NOMO-1 (cell line): ENCODE data around the gene SHROOM1.
A peak's percentile ranks its signal among the peaks of the same experiment; 100 is the strongest.
"Not testable (repeated sequence)": the region's sequence is repeated elsewhere in the genome, so short reads cannot be mapped to it uniquely, and the experiment has no call there.

Experiments used
- DNase-seq, 2 experiments: peaks; one replicate each; lab custom pipeline; 2025; ENCODE audit not compliant: unreplicated experiment in 2 of 2; lab: John Stamatoyannopoulos, UW

Gene SHROOM1, protein sequence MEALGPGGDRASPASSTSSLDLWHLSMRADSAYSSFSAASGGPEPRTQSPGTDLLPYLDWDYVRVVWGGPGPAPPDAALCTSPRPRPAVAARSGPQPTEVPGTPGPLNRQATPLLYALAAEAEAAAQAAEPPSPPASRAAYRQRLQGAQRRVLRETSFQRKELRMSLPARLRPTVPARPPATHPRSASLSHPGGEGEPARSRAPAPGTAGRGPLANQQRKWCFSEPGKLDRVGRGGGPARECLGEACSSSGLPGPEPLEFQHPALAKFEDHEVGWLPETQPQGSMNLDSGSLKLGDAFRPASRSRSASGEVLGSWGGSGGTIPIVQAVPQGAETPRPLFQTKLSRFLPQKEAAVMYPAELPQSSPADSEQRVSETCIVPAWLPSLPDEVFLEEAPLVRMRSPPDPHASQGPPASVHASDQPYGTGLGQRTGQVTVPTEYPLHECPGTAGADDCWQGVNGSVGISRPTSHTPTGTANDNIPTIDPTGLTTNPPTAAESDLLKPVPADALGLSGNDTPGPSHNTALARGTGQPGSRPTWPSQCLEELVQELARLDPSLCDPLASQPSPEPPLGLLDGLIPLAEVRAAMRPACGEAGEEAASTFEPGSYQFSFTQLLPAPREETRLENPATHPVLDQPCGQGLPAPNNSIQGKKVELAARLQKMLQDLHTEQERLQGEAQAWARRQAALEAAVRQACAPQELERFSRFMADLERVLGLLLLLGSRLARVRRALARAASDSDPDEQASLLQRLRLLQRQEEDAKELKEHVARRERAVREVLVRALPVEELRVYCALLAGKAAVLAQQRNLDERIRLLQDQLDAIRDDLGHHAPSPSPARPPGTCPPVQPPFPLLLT

DNA sequence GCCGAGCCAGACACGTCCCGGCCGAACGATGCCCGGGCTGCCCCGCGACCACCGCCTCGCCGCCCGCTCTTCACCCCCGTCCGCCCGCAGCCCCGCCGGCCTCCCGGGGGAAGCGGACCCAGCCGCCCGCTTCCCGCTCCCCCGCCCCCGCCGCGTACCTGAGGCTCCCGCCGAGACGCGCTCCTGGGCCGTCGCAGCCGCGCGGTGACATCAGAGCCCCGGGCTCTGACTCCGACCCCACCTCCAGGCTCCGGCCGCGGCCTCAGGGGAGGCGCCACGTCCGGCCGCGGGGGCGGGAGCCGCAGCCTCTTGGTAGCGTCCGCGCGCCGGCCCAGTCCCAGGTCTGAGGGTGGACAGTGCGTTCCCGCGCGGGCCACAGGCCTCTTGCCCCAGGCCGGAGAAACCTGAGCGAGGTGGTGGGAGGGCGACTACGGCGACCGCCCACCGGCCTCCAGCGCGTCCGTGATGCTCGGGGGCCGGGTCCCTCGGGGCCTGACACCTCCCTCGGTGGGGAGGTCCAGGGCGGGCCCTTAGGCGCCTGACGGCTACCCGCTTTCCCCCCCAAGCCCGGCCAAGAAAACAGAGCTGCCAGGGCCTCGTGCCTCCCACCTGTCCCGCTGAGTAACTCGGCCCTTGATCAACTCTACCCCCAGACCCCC, at the start of gene SHROOM1:
Gene SHROOM1 (minus strand): TSS at position 212 of the 659 bp plus-strand sequence. CDS start 4,507 bp downstream, outside the sequence.
- peak; percentile 23 to 38 for DNase-seq

GRCh38 chr5:132877938-132878337, 47.5 kb upstream of the SHROOM1 start:
- no peak for DNase-seq

DNA sequence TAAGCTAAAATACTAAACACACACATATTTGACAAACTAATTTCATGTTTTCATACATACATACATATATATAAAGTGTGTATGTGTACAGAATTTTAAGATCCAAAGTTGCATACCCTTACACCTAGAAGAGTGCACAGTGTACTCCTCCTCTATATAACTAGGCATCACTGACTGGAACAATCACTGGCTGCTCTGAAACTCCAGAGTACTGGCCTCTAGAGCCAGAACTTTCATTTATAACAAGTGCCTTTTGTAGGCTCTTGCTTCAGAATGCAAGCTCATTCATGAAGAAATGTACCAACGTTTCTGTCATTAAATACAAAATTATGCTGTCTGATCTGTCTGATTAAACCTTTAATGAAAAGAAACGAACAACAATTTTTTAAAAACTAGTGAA, 47.0 kb upstream of the SHROOM1 start:
- no peak for DNase-seq

DNA sequence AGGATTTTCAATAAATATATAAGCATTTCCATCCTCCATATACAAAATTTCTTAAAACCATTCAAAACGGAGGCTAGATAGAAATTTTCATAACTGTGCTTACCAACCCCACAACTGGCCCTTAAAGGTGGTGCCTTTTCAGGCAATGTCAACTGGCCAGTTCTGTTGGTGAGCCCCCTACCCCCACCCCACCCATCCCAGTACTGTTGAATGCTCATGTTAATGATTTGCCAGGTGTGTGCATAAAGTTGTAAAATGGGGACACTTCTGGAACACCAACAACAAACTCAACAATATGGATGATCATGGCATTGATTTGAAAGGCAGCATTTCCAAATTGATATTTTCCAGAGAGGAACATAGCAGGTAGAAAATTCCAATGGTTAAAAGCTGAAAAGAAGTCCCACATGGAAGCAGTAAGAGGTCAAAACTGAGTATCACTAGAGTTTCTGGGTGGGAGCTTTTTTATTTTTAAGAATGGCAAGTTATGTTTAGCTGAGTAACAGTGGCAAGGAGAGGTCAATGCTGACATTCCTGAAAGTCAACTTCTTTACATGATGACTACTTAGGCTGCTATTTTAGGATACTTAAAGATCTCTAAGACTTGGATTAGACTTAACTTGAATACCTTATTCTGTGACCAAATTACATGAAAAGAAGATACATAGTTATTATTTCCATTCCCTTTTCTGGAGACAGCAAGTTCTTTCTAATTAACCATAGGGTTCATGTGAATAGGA, 45.7 kb upstream of the SHROOM1 start:
- no peak for DNase-seq

- DNase-seq = no peak
Observed at GRCh38 chr5:132873930-132874271, 43.5 kb upstream of the SHROOM1 start.

DNA sequence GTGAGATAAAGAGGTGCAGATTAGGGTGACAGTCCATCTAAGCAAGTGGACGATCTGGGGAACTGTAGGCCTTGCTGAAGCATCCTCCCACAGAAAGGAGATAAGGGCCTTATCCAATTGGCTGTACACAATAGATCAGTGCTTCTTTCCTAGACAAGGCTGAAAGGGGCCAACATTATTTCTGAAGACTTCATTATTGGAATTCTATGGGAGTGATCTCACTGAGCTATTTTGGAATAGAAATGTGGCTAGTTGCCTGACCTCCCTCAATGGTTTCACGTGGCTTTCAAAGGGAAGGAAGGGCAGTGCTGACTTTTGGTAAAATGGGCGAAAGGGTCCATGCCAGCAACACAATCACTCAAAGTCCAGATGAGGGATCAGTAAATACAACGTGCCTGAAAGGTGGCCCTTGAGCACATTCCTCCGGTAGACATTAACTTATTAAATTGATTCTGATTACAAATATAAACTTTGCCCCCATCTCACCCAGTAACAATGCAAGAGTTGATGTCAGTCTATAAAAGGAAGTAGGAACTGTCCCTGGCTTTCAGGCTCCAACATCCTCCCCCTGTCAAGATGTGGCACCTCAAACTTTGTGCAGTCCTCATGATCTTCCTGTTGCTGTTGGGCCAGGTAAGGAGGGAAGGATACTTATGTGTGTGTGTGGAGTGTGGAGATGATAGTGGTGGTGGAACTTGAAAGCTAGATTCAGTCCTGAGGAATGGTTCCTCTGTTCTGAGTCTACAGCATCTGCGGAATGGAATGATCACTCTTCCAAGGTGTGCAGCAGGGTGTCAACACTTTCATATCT, 42.9 kb upstream of the SHROOM1 start, which contains the start of gene LEAP2:
Gene LEAP2 (plus strand): TSS at position 550 of the 811 bp plus-strand sequence. CDS start 27 bp downstream, at position 577.
- no peak for DNase-seq

DNA sequence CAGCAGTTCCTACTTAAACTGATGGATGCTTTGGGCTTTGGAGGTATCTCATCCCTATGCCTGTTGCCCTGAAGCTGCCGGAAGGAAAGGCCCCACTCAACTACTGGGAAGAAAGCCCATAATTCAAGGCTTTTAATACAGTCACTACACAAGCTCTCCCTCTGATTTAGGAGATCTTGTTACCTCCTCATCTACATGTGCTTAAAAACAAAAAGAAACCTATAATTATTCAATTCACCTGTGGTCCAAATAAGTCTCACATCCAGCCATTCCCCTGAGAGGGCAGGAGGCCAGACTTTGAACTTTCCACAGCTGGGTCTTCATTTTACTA, 42.3 kb upstream of the SHROOM1 start:
- DNase-seq = no peak

DNA sequence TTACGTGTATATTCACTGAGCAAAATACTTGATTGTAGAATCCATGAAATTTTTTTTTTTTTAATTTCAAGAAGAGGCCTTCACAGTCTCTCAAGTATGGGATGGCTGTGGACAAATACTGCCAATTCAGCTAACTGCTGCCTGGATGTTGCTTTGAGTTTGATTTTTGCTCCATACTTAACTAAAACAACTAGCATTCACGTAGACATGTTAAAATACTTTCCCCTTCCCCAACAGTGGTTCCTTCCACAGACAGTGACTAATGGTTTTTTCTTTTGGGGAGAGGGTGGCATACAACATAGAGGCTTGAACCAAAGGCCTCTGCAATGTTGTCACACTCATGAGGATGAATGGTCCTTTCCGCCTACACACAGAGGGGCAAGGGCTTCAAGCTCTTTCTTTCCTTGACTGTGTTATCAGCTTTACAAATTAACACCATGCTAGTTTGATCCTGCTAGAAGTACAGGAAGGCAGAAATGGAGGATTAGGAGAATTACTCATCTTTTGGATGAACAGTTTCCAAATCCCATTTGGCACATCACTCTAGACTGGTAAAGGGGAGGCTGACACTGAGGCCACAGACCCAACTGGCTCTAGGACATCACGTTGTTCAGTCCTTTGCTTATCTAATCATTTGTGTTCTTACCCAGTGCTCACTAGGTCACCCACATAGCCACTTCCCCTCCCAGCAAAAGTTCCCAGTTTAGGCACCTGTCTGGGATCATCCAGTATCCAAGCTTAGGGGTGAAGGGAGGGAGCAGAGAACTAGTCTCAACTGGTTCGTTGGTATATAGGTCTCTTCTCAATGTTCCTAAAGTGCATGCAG, 41.2 kb upstream of the SHROOM1 start:
- DNase-seq = no peak

DNA sequence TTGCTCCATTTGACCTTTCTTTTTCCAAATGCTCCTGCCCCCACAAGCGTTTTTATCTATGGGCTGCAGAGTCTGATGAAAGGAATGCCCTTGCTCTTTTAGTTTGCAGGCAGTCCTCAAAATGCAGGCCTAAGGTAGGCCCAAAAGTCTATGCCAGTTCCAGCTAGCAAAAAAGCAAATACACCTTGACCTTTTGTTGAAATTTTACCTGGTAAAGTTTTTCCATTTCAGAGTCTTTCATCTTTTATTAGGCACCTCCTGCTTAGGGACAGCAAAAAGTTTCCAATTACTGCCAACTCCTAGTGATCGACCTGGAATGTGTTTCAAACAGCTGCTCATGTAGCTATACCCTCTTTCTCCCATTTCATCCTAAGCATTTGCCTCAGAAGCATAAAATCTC, 40.4 kb upstream of the SHROOM1 start:
- DNase-seq = no peak

GRCh38 chr5:132868754-132869153, 38.3 kb upstream of the SHROOM1 start:
- no peak for DNase-seq

DNA sequence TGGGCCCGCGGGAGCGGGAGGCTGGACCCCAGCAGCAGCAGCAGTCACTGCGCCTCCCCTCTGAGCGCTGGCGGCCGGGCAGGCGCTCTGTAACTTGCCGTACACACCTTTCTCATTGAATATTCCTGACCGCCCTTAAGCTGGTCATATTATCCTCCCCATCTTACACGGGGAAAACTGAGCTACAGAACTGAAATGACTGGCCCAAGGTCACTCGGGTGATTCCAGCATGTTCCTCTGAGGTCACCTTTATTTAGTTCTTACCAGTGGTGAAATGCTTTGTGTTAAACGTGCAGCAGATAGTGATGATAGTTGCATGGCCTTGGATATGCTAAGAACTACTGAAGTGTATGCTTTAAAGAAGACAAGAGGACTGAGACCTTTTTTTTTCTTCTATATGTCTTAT, 36.6 kb upstream of the SHROOM1 start:
- no peak for DNase-seq

DNA sequence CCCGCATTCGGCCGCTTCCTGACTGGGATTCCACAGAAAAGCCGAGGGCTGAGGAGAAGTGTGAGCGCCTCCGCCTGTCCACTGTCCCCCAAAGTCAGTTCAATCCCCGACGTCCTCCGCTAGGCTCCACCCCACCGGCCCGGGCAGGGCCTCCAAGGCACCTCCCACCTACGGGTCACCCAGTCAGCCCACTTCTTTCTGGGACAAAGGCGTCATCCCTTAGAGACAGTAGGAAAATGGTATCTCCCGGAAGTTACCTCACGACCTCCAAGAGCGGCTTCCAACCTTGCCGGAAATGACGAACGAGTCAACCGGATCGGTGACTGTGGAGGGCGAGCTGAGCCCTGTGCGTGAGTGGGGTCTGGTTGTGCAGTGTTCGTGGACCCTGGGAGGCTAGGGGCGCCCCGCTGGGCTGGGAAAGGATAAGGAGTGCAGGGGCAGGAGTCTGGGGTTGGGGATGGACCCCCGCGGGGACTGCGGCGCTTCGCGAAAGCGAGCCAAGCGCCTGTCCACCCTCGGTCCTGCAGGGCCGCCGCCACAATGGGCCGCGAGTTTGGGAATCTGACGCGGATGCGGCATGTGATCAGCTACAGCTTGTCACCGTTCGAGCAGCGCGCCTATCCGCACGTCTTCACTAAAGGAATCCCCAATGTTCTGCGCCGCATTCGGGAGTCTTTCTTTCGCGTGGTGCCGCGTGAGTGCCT, 36.0 kb upstream of the SHROOM1 start, which contains the start of the genes GDF9 and UQCRQ:
Gene GDF9 (minus strand): TSS at position 128 of the 704 bp plus-strand sequence. CDS start 1,936 bp downstream, outside the sequence.
Gene UQCRQ (plus strand): TSS at position 301 of the 704 bp plus-strand sequence. CDS start 240 bp downstream, at position 541.
- peak; percentile 98 to 99 for DNase-seq

GRCh38 chr5:132865668-132866341, 35.4 kb upstream of the SHROOM1 start:
- peak in 1 of 2 experiments; percentile 73 for DNase-seq

DNA sequence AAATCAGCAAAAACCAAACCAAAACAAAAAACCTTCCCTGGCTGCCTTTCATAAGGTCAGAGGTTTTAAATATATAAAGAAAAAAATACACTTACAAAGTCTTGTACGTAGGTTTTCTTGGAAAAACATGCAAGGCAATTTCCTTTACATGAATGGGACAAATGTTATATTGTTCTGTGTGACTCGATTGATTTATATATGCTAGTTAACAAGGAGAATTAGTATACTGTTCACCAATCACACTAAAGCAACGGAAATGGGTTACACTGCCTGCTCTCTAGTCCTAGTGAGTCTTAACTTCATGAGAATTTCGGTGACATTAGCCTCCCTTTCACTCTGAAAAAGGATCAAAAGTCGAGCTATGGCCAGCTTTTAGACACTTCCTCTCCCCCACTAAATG, 30.3 kb upstream of the SHROOM1 start:
- no peak for DNase-seq

- DNase-seq = no peak
Observed at GRCh38 chr5:132859889-132860437, 29.5 kb upstream of the SHROOM1 start.

GRCh38 chr5:132856011-132856410, 25.6 kb upstream of the SHROOM1 start:
- no peak for DNase-seq

DNA sequence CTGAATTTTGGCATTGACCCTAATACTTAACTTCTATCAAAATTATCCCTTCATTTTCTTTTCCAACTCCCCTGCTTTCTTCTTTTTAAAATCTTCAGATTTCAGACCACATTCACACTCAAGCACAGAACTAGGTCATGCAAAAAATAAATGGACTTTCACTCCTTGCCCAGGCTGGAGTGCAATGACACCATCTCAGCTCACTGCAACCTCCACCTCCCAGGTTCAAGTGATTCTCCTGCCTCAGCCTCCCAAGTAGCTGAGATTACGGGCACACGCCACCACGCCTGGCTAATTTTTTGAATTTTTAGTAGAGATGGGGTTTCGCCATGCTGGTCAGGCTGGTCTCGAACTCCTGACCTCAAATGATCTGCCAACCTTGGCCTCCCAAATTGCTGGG, 24.5 kb upstream of the SHROOM1 start:
- not testable (repeated sequence) for DNase-seq
